ENCODE results near the gene KCNQ2.

Gene KCNQ2

DNA sequence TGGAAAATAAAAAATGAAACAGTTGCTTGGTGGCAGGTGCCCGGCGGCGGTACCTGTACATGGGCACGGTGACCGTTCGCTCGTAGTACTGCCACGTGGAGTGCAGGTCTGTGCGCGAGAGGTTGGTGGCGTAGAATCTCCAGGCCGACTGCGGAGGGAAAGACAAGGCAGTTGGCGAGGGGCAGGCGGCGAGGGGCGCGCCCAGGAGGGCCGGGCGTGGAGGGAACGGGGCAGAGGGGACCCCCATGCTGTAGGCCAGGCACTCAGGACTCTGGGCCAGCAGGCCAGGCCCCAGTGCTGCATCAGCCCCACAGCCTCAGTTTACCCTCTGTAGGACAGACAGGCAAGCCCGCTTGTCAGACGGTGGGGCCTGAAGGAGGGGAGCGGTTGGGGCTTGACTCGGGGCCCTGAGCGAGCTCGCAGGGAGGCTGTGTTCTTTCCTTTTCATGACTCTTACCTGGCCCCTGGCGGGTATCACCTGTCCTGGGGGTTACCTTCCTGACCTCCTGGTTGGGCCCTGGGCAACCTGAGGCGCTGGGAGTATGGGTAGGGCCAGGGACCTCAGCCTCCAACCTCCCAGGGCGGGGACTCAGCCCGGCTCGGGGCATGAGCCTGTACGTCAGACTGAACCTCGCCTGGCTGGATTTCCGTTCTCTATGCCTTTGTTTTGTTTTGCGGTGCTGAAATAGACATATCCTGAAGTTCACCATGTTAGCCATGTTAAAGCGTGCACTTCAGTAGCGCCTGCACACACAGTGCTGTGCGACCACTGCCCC, 38.5 kb downstream of the KCNQ2 start:
- Histone ChIP-seq H3K4me1 (ENCODE audit: control insufficient read depth, insufficient read depth, low read length) (peaks cover 3% of the 10 kb centered on the region; the same call in 1 of the 2 replicates), H3K27ac (ENCODE audit: low read length) (no peak overlapping the region), H3K9me3 (ENCODE audit: control insufficient read depth, insufficient read depth, low read length) (no peaks in the 10 kb centered on the region), H3K4me3 (ENCODE audit: low read length) (no peak overlapping the region), H3K27me3 (ENCODE audit: control insufficient read depth, insufficient read depth, low read length) (no peaks in the 10 kb centered on the region), H3K36me3 (ENCODE audit: control insufficient read depth, insufficient read depth, low read length) (no peaks in the 10 kb centered on the region)
- DNase-seq (ENCODE audit: low read depth, low spot score) = no peak
- no CpG with 5 or more reads among the region's 39 CpGs for WGBS (ENCODE audit: insufficient coverage, insufficient read length)

DNA sequence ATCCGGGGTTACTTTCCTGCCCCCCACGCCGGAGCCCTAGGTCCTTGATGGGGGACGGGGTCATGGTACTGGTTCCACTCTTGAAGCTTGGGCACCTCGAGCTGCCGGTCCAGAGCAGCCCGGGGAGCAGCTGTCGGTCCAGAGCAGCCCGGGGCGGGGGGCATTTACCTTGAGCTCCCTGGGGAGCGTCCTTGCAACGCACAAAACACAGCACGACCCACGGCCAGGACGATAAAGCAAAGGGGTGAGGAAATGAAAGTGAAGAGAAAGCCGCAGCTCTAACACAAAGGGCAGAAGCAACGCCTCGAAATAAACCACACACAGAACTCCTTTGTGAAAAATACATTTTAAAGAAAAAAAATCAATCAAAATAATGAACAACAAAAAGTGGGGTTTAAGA, 39.1 kb downstream of the KCNQ2 start:
- WGBS (ENCODE audit: insufficient coverage, insufficient read length) = no CpG with 5 or more reads among the region's 18 CpGs
- Histone ChIP-seq H3K9me3 (ENCODE audit: control insufficient read depth, insufficient read depth, low read length) (no peaks in the 10 kb centered on the region), H3K27me3 (ENCODE audit: control insufficient read depth, insufficient read depth, low read length) (no peaks in the 10 kb centered on the region), H3K36me3 (ENCODE audit: control insufficient read depth, insufficient read depth, low read length) (no peaks in the 10 kb centered on the region; the same call in 1 of the 2 replicates), H3K4me3 (ENCODE audit: low read length) (no peak overlapping the region), H3K27ac (ENCODE audit: low read length) (no peak overlapping the region), H3K4me1 (ENCODE audit: control insufficient read depth, insufficient read depth, low read length) (peaks cover 4% of the 10 kb centered on the region)
- DNase-seq (ENCODE audit: low read depth, low spot score) = no peak

DNA sequence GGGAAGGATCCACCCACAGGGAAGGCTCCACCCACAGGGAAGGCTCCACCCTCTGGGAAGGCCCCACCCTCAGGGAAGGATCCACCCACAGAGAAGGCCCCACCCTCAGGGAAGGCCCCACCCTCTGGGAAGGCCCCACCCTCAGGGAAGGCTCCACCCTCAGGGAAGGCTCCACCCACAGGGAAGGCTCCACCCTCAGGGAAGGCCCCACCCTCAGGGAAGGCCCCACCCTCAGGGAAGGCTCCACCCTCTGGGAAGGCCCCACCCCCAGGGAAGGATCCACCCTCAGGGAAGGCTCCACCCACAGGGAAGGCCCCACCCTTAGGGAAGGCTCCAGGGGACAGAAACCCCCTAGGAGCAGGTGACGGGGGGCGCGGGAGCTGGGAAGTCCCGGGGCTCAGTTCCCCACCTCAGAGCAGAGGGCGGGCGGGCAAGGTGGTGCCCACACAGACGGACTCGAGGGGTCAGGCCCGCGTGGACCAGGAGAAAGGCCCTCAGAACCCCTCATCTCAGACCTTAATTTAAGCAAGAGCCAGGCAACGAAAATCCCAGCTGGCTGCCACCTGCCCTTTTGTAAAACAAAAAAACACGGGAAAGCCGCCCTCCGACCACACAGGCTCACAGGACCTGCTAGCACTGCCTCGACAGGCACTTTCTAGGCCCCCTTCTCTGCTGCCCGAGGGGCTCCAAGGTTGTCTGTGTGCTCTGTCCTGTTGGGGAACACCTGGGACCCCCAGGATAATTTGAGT, 39.7 kb downstream of the KCNQ2 start:
- Histone ChIP-seq H3K27ac (ENCODE audit: low read length) (no peak overlapping the region), H3K27me3 (ENCODE audit: control insufficient read depth, insufficient read depth, low read length) (no peaks in the 10 kb centered on the region), H3K4me1 (ENCODE audit: control insufficient read depth, insufficient read depth, low read length) (peaks cover 5% of the 10 kb centered on the region), H3K36me3 (ENCODE audit: control insufficient read depth, insufficient read depth, low read length) (no peaks in the 10 kb centered on the region; the same call in 1 of the 2 replicates), H3K9me3 (ENCODE audit: control insufficient read depth, insufficient read depth, low read length) (no peaks in the 10 kb centered on the region), H3K4me3 (ENCODE audit: low read length) (no peak overlapping the region)
- WGBS (ENCODE audit: insufficient coverage, insufficient read length) = no CpG with 5 or more reads among the region's 16 CpGs
- DNase-seq (ENCODE audit: low read depth, low spot score) = no peak

DNA sequence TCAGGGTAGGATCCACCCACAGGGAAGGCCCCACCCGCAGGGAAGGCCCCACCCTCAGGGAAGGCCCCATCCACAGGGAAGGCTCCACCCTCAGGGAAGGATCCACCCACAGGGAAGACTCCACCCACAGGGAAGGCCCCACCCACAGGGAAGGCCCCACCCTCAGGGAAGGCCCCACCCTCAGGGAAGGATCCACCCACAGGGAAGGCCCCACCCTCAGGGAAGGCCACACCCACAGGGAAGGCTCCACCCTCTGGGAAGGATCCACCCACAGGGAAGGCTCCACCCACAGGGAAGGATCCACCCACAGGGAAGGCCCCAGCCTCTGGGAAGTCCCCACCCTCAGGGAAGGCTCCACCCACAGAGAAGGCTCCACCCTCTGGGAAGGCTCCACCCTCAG, 40.5 kb downstream of the KCNQ2 start:
- Histone ChIP-seq H3K4me3 (ENCODE audit: low read length) (no peak overlapping the region), H3K27me3 (ENCODE audit: control insufficient read depth, insufficient read depth, low read length) (no peaks in the 10 kb centered on the region), H3K27ac (ENCODE audit: low read length) (no peak overlapping the region), H3K4me1 (ENCODE audit: control insufficient read depth, insufficient read depth, low read length) (peaks cover 5% of the 10 kb centered on the region), H3K36me3 (ENCODE audit: control insufficient read depth, insufficient read depth, low read length) (no peaks in the 10 kb centered on the region; the same call in 1 of the 2 replicates), H3K9me3 (ENCODE audit: control insufficient read depth, insufficient read depth, low read length) (no peaks in the 10 kb centered on the region)
- no CpG with 5 or more reads among the region's 1 CpG for WGBS (ENCODE audit: insufficient coverage, insufficient read length)
- no peak for DNase-seq (ENCODE audit: low read depth, low spot score)

DNA sequence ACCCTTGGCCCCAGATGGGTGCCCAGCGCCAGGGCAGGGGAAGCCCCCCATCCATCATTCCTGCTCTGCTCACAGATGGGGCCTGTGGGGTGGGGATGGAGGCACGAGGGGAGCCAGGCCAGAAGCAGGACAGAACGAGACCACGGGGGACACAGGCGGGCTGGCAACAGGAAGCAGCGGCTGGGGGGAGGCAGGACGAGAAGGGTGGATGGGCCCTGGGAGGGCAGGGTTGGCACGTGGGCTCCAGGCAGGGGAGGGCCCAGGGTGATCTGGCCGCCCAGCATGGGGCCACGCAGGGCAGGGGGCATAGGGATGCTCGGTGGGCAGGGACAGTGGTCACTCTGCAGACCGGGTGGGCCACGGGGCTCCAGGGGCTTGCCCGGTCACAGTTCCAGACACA, 41.6 kb downstream of the KCNQ2 start:
- Histone ChIP-seq H3K4me1 (ENCODE audit: control insufficient read depth, insufficient read depth, low read length) (peaks cover 5% of the 10 kb centered on the region), H3K27ac (ENCODE audit: low read length) (no peak overlapping the region), H3K36me3 (ENCODE audit: control insufficient read depth, insufficient read depth, low read length) (no peaks in the 10 kb centered on the region; the same call in 1 of the 2 replicates), H3K27me3 (ENCODE audit: control insufficient read depth, insufficient read depth, low read length) (no peaks in the 10 kb centered on the region), H3K4me3 (ENCODE audit: low read length) (no peak overlapping the region), H3K9me3 (ENCODE audit: control insufficient read depth, insufficient read depth, low read length) (no peaks in the 10 kb centered on the region)
- no CpG with 5 or more reads among the region's 14 CpGs for WGBS (ENCODE audit: insufficient coverage, insufficient read length)
- no peak for DNase-seq (ENCODE audit: low read depth, low spot score)

DNA sequence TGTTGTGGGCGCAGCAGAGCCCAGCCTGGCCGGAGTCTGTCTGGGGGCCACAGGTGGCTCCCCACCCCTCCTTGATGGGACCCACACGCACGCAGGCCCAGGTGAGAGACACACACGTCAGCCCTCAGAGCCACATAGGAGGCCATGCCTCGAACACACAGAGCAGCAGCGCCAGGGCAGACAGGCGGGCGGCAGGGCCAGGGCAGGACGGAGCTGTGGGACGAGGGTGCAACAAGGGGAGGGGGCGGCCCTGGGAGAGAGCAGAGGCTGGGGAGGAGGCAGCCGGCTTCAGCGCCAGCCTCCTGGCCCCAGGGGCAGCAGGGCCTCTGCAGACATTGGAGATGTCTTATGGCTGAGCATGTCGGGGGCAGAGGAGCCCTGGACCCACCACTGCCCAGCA, 42.5 kb downstream of the KCNQ2 start:
- Histone ChIP-seq H3K36me3 (ENCODE audit: control insufficient read depth, insufficient read depth, low read length) (no peaks in the 10 kb centered on the region; the same call in 1 of the 2 replicates), H3K27me3 (ENCODE audit: control insufficient read depth, insufficient read depth, low read length) (no peaks in the 10 kb centered on the region), H3K27ac (ENCODE audit: low read length) (no peak overlapping the region), H3K4me1 (ENCODE audit: control insufficient read depth, insufficient read depth, low read length) (peaks cover 5% of the 10 kb centered on the region), H3K4me3 (ENCODE audit: low read length) (no peak overlapping the region), H3K9me3 (ENCODE audit: control insufficient read depth, insufficient read depth, low read length) (no peaks in the 10 kb centered on the region)
- no peak for DNase-seq (ENCODE audit: low read depth, low spot score)
- whole genome bisulfite sequencing (ENCODE audit: insufficient coverage, insufficient read length) = no CpG with 5 or more reads among the region's 15 CpGs

DNA sequence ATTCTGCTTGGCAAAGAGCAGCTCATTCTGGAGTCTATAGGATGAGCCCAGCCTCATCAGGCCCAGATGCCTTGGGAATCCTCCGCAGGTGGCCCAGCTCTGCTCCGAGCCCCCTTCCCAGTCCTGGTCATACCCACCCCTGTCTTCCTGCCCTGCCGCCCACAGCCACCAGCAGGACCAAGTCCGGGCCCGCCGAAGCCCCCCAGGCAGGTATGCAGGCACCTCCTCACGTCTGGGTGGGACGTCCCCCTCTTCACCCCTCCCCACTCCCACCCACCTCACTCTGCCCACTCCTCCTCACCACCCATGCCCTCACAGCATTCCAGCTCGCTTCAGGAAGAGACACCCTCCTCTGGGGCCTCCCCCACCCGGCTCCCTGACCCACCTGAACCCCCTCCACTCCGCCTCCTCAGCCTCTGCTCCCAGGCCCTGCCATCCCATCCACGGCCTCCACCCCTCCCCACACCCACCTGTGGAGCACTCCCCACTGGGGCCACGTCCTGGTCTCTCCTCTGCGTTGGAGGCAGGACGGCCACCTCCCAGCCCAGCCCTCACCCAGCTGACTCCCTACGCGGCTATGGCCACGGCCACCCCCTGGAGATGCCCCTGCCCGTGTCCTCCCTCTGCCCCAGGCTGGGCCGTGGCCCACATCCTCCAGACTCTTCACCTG, 43.4 kb downstream of the KCNQ2 start:
- H3K27ac ChIP-seq (ENCODE audit: low read length) = no peak overlapping the region
- no peaks in the 10 kb centered on the region for H3K9me3 ChIP-seq (ENCODE audit: control insufficient read depth, insufficient read depth, low read length)
- H3K27me3 ChIP-seq (ENCODE audit: control insufficient read depth, insufficient read depth, low read length) = no peaks in the 10 kb centered on the region
- no peak for DNase-seq (ENCODE audit: low read depth, low spot score)
- no peak overlapping the region for H3K4me3 ChIP-seq (ENCODE audit: low read length)
- H3K4me1 ChIP-seq (ENCODE audit: control insufficient read depth, insufficient read depth, low read length) = peaks cover 1% of the 10 kb centered on the region; the same call in 1 of the 2 replicates
- H3K36me3 ChIP-seq (ENCODE audit: control insufficient read depth, insufficient read depth, low read length) = no peaks in the 10 kb centered on the region; the same call in 1 of the 2 replicates
- WGBS (ENCODE audit: insufficient coverage, insufficient read length) = no CpG with 5 or more reads among the region's 20 CpGs

DNA sequence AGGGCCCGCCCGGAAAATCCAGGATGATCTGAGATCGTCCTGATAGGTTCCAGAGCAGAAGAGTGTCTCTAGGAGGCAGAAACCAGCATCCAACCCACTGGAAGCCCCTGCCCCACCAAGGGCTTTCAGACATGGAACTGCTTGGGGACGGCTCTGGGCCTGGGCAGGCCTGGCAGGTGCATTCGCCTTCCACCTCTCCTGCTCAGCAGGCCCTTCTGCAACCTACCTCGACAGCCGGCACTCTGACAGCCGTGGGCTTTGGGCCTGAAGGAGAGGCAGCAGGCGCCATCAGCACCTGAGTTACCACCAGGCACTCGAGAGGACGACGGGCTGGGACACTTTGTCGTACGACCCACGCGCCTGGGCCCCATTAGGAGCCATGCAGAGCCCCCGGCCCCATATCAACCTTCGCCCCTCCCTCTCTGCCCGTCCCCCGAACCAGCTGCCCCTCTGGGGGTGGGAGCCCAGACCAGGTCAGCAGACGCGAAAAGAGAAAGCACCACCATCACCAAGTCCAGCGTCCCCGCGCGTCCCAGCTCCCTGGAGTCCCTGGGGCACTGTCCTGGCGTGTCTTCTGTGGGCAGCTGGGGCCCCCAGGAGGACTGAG, 44.6 kb downstream of the KCNQ2 start:
- H3K4me1 ChIP-seq (ENCODE audit: control insufficient read depth, insufficient read depth, low read length) = peaks cover 1% of the 10 kb centered on the region; the same call in 1 of the 2 replicates
- no peak overlapping the region for H3K4me3 ChIP-seq (ENCODE audit: low read length)
- WGBS (ENCODE audit: insufficient coverage, insufficient read length) = no CpG with 5 or more reads among the region's 27 CpGs
- no peaks in the 10 kb centered on the region for H3K27me3 ChIP-seq (ENCODE audit: control insufficient read depth, insufficient read depth, low read length)
- peaks cover 2% of the 10 kb centered on the region; the same call in 1 of the 2 replicates for H3K36me3 ChIP-seq (ENCODE audit: control insufficient read depth, insufficient read depth, low read length)
- H3K9me3 ChIP-seq (ENCODE audit: control insufficient read depth, insufficient read depth, low read length) = no peaks in the 10 kb centered on the region
- no peak overlapping the region for H3K27ac ChIP-seq (ENCODE audit: low read length)
- DNase-seq (ENCODE audit: low read depth, low spot score) = no peak

DNA sequence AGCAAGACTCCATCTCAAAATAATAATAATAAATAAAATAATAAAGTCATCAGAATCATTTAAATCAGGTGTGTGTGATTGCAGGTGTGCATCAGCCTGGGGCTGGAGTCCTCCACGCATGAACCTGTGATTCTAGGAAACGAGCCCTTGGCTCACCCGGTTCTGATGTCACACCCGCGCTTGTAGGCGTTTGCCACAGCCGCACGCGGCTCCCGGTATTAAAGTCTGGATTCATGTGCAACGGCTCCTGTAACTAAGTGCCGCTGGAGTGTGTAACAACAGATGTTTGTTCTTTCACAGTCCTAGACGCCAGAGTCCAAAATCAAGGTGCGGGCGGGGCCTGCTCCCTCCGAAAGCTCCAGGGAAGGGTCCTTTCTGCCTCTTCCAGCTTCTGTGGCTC, 45.2 kb downstream of the KCNQ2 start:
- no peak overlapping the region for H3K27ac ChIP-seq (ENCODE audit: low read length)
- no peak overlapping the region for H3K4me3 ChIP-seq (ENCODE audit: low read length)
- no peak for DNase-seq (ENCODE audit: low read depth, low spot score)
- WGBS (ENCODE audit: insufficient coverage, insufficient read length) = no CpG with 5 or more reads among the region's 16 CpGs
- H3K36me3 ChIP-seq (ENCODE audit: control insufficient read depth, insufficient read depth, low read length) = peaks cover 2% of the 10 kb centered on the region; the same call in 1 of the 2 replicates
- H3K4me1 ChIP-seq (ENCODE audit: control insufficient read depth, insufficient read depth, low read length) = peaks cover 1% of the 10 kb centered on the region; the same call in 1 of the 2 replicates
- no peaks in the 10 kb centered on the region for H3K9me3 ChIP-seq (ENCODE audit: control insufficient read depth, insufficient read depth, low read length)
- H3K27me3 ChIP-seq (ENCODE audit: control insufficient read depth, insufficient read depth, low read length) = no peaks in the 10 kb centered on the region
